Measurements from ENCODE around the gene FHDC1.

Gene FHDC1

GRCh38 chr4:153014460-153014859 lies 78.3 kb downstream of the FHDC1 start:
- no peak overlapping the region for H2AFZ ChIP-seq (ENCODE audit: low read depth, low read length, severe bottlenecking)
- H3K4me3 ChIP-seq (ENCODE audit: insufficient read depth, low read length, poor library complexity, severe bottlenecking), result no peak overlapping the region
- H3K27ac ChIP-seq (ENCODE audit: low read depth, low read length), result no peak overlapping the region
- TF ChIP-seq EZH2phosphoT487 (conservative IDR thresholded peaks at IDR 0.05; ENCODE audit: low read length) (no peak), CTCF (IDR thresholded peaks at IDR 0.05; ENCODE audit: insufficient read depth, low read length, poor library complexity, severe bottlenecking) (no peak)
- H3K9me3 ChIP-seq (ENCODE audit: insufficient read depth, low read length), result no peaks in the 10 kb centered on the region
- no peaks in the 10 kb centered on the region for H3K79me2 ChIP-seq (ENCODE audit: insufficient read depth, low read length)
- no peak overlapping the region for H3K4me2 ChIP-seq (ENCODE audit: low read depth, low read length, poor library complexity, severe bottlenecking)
- no peaks in the 10 kb centered on the region for H4K20me1 ChIP-seq (ENCODE audit: low read depth, low read length)
- H3K27me3 ChIP-seq (ENCODE audit: low read length), result no peaks in the 10 kb centered on the region
- no peaks in the 10 kb centered on the region for H3K36me3 ChIP-seq (ENCODE audit: low read length)
- no peaks in the 10 kb centered on the region for H3F3A ChIP-seq (ENCODE audit: insufficient read depth)
- H3K9ac ChIP-seq (ENCODE audit: low read length), result no peak overlapping the region
- no peaks in the 10 kb centered on the region for H3K9me2 ChIP-seq (replicated peaks; ENCODE audit: insufficient read depth, low read length)

- Histone ChIP-seq H3K9me2 (replicated peaks; ENCODE audit: insufficient read depth, low read length) (no peaks in the 10 kb centered on the region), H3K79me2 (ENCODE audit: insufficient read depth, low read length) (no peaks in the 10 kb centered on the region), H2AFZ (ENCODE audit: low read depth, low read length, severe bottlenecking) (no peak overlapping the region), H3K4me3 (ENCODE audit: insufficient read depth, low read length, poor library complexity, severe bottlenecking) (no peak overlapping the region), H3K9me3 (ENCODE audit: insufficient read depth, low read length) (no peaks in the 10 kb centered on the region), H3K4me2 (ENCODE audit: low read depth, low read length, poor library complexity, severe bottlenecking) (no peak overlapping the region), H3K27me3 (ENCODE audit: low read length) (no peaks in the 10 kb centered on the region), H3K27ac (ENCODE audit: low read depth, low read length) (no peak overlapping the region), H3F3A (ENCODE audit: insufficient read depth) (no peaks in the 10 kb centered on the region), H3K9ac (ENCODE audit: low read length) (no peak overlapping the region), H4K20me1 (ENCODE audit: low read depth, low read length) (no peaks in the 10 kb centered on the region), H3K36me3 (ENCODE audit: low read length) (no peaks in the 10 kb centered on the region)
- TF ChIP-seq EZH2phosphoT487 (conservative IDR thresholded peaks at IDR 0.05; ENCODE audit: low read length) (no peak), CTCF (IDR thresholded peaks at IDR 0.05; ENCODE audit: insufficient read depth, low read length, poor library complexity, severe bottlenecking) (no peak)
These were observed 80.5 kb downstream of the FHDC1 start for GRCh38 chr4:153016592-153016991.

GRCh38 chr4:153018031-153018430 lies 81.9 kb downstream of the FHDC1 start:
- no peak overlapping the region for H3K9ac ChIP-seq (ENCODE audit: low read length)
- H4K20me1 ChIP-seq (ENCODE audit: low read depth, low read length), result no peaks in the 10 kb centered on the region
- TF ChIP-seq CTCF (IDR thresholded peaks at IDR 0.05; ENCODE audit: insufficient read depth, low read length, poor library complexity, severe bottlenecking) (no peak), EZH2phosphoT487 (conservative IDR thresholded peaks at IDR 0.05; ENCODE audit: low read length) (no peak)
- no peaks in the 10 kb centered on the region for H3K9me3 ChIP-seq (ENCODE audit: insufficient read depth, low read length)
- no peaks in the 10 kb centered on the region for H3K9me2 ChIP-seq (replicated peaks; ENCODE audit: insufficient read depth, low read length)
- no peaks in the 10 kb centered on the region for H3F3A ChIP-seq (ENCODE audit: insufficient read depth)
- no peaks in the 10 kb centered on the region for H3K27me3 ChIP-seq (ENCODE audit: low read length)
- H2AFZ ChIP-seq (ENCODE audit: low read depth, low read length, severe bottlenecking), result no peak overlapping the region
- H3K4me2 ChIP-seq (ENCODE audit: low read depth, low read length, poor library complexity, severe bottlenecking), result no peak overlapping the region
- H3K4me3 ChIP-seq (ENCODE audit: insufficient read depth, low read length, poor library complexity, severe bottlenecking), result no peak overlapping the region
- no peaks in the 10 kb centered on the region for H3K79me2 ChIP-seq (ENCODE audit: insufficient read depth, low read length)
- no peaks in the 10 kb centered on the region for H3K36me3 ChIP-seq (ENCODE audit: low read length)
- H3K27ac ChIP-seq (ENCODE audit: low read depth, low read length), result no peak overlapping the region
